ENCODE results near the gene TRAF4. TPM values are rescaled to one million over a fixed set of nuclear protein-coding genes. Genes with fewer than 3 reads are reported as not detected.
"Not testable (repeated sequence)": the region's sequence is repeated elsewhere in the genome, so short reads cannot be mapped to it uniquely, and the experiment has no call there.

Gene TRAF4
- total RNA-seq, 2 experiments from 2014 or later = 411 to 416 TPM

GRCh38 chr17:28718333-28719020, 25.3 kb upstream of the TRAF4 start:
- ATAC-seq (ENCODE audit: poor library complexity) (no peak), DNase-seq (no peak)
- Mint-ChIP-seq H3K9me3 (no peaks in the 10 kb centered on the region), H3K27ac (peak overlapping the region; percentile 79), H3K36me3 (ENCODE audit: low read depth) (peaks cover 37% of the 10 kb centered on the region), H3K27me3 (peaks cover 35% of the 10 kb centered on the region), H3K4me3 (peak overlapping the region; percentile 79), H3K4me1 (ENCODE audit: low read depth) (peaks cover 46% of the 10 kb centered on the region)
- Histone ChIP-seq H3K27me3 (ENCODE audit: control insufficient read depth in 1 of 2, insufficient read depth in 2 of 2, low read length in 2 of 2) (peaks cover 17 to 21% of the 10 kb centered on the region in 2 experiments), H3K4me1 (ENCODE audit: insufficient read depth, low read length) (peaks cover 62% of the 10 kb centered on the region), H3K9me3 (ENCODE audit: control insufficient read depth in 1 of 2, insufficient read depth in 1 of 2, low read length in 2 of 2) (peaks cover 0 to 8% of the 10 kb centered on the region in 2 experiments), H3K4me3 (ENCODE audit: low read length) (no peak overlapping the region), H3K36me3 (ENCODE audit: insufficient read depth, low read length) (peaks cover 29% of the 10 kb centered on the region), H3K27ac (ENCODE audit: low read depth in 1 of 2, low read length in 2 of 2) (no peak overlapping the region)
- ChIA-PET CTCF (interaction anchor here (3.4 kb wide), 1 partner anchor 72 kb away, joined by 11 read pairs; no protein-coding TSS in a partner anchor), POLR2A (interaction anchor here (1.1 to 4.1 kb wide), 8 partner anchors 8 to 233 kb away, joined by 7 to 110 read pairs (median 25); partner anchors contain the start of genes BLTP2, FLOT2, NEK8 and PHF12)
- intact Hi-C loops (cut with DNase I, micrococcal nuclease) = loop anchor here (2.0 to 10.0 kb wide), 4 partner anchors 56 to 364 kb away; partner anchors contain the start of genes DHRS13 (in 1 of the 2), PHF12 (in 1 of the 2), POLDIP2 (in 1 of the 2) and SUPT6H (in 1 of the 2)
- TF ChIP-seq CTCF (IDR thresholded peaks at IDR 0.05) = no peak

GRCh38 chr17:28719021-28719433, 24.8 kb upstream of the TRAF4 start:
- TF ChIP-seq CTCF (IDR thresholded peaks at IDR 0.05) = no peak
- H3K9me3 ChIP-seq (ENCODE audit: control insufficient read depth in 1 of 2, insufficient read depth in 1 of 2, low read length in 2 of 2) = peaks cover 0 to 8% of the 10 kb centered on the region in 2 experiments
- H3K4me3 ChIP-seq (ENCODE audit: low read length) = peak overlapping the region; percentile 88
- ATAC-seq (ENCODE audit: poor library complexity) (no peak), DNase-seq (no peak)
- Mint-ChIP-seq H3K4me1 (ENCODE audit: low read depth) (peaks cover 52% of the 10 kb centered on the region), H3K4me3 (peak overlapping the region; percentile 97), H3K9me3 (no peaks in the 10 kb centered on the region), H3K27ac (peak overlapping the region; percentile 95), H3K36me3 (ENCODE audit: low read depth) (peaks cover 43% of the 10 kb centered on the region), H3K27me3 (peaks cover 35% of the 10 kb centered on the region)
- POLR2A ChIA-PET = interaction anchor here (0.6 to 4.1 kb wide), 28 partner anchors 9 to 421 kb away, joined by 3 to 110 read pairs (median 8); partner anchors contain the start of genes BLTP2, FAM222B, FLOT2 and IFT20
- H3K27me3 ChIP-seq (ENCODE audit: control insufficient read depth in 1 of 2, insufficient read depth in 2 of 2, low read length in 2 of 2) = peaks cover 17 to 21% of the 10 kb centered on the region in 2 experiments
- H3K4me1 ChIP-seq (ENCODE audit: insufficient read depth, low read length) = peaks cover 62% of the 10 kb centered on the region
- CTCF ChIA-PET = interaction anchor here (1.1 to 3.4 kb wide), 6 partner anchors 8 to 72 kb away, joined by 4 to 21 read pairs (median 9); partner anchors contain the start of genes NEK8, PROCA1, SDF2 and SUPT6H
- peak overlapping the region; percentile 92 to 95 for H3K27ac ChIP-seq (ENCODE audit: low read depth in 1 of 2, low read length in 2 of 2)
- H3K36me3 ChIP-seq (ENCODE audit: insufficient read depth, low read length) = peaks cover 34% of the 10 kb centered on the region
- intact Hi-C loops (cut with DNase I, micrococcal nuclease) = loop anchor here (2.0 to 10.0 kb wide), 4 partner anchors 56 to 364 kb away; partner anchors contain the start of genes DHRS13 (in 1 of the 2), PHF12 (in 1 of the 2), POLDIP2 (in 1 of the 2) and SUPT6H (in 1 of the 2)

GRCh38 chr17:28720247-28720996, 23.4 kb upstream of the TRAF4 start:
- Mint-ChIP-seq H3K27me3 (peaks cover 24% of the 10 kb centered on the region), H3K4me3 (peak overlapping the region; percentile 97), H3K36me3 (ENCODE audit: low read depth) (peaks cover 53% of the 10 kb centered on the region), H3K4me1 (ENCODE audit: low read depth) (peaks cover 66% of the 10 kb centered on the region), H3K9me3 (no peaks in the 10 kb centered on the region), H3K27ac (peak overlapping the region; percentile 95)
- no peak for ATAC-seq (ENCODE audit: poor library complexity)
- CTCF ChIA-PET = interaction anchor here (1.0 to 3.4 kb wide), 8 partner anchors 8 to 182 kb away, joined by 3 to 21 read pairs (median 7); partner anchors contain the start of genes DHRS13, NEK8, PROCA1 and SDF2
- intact Hi-C loops (cut with DNase I, micrococcal nuclease) = loop anchor here (1.0 to 2.0 kb wide), 2 partner anchors 8 to 92 kb away; partner anchors contain the start of gene NEK8 (in 1 of the 2)
- peaks cover 69% of the 10 kb centered on the region for H3K4me1 ChIP-seq (ENCODE audit: insufficient read depth, low read length)
- peaks cover 13 to 21% of the 10 kb centered on the region in 2 experiments for H3K27me3 ChIP-seq (ENCODE audit: control insufficient read depth in 1 of 2, insufficient read depth in 2 of 2, low read length in 2 of 2)
- POLR2A ChIA-PET = interaction anchor here (0.6 to 4.1 kb wide), 31 partner anchors 8 to 420 kb away, joined by 3 to 110 read pairs (median 7); partner anchors contain the start of genes BLTP2, IFT20, NEK8 and PHF12
- peaks cover 0 to 8% of the 10 kb centered on the region in 2 experiments for H3K9me3 ChIP-seq (ENCODE audit: control insufficient read depth in 1 of 2, insufficient read depth in 1 of 2, low read length in 2 of 2)
- peak overlapping the region; percentile 88 for H3K4me3 ChIP-seq (ENCODE audit: low read length)
- DNase-seq = peak in 4 of 14 experiments; percentile 17 to 64 (median 50)
- H3K27ac ChIP-seq (ENCODE audit: low read depth in 1 of 2, low read length in 2 of 2) = peak overlapping the region; percentile 92 to 95
- TF ChIP-seq CTCF (IDR thresholded peaks at IDR 0.05) = no peak
- peaks cover 47% of the 10 kb centered on the region for H3K36me3 ChIP-seq (ENCODE audit: insufficient read depth, low read length)

GRCh38 chr17:28720997-28721329, 22.8 kb upstream of the TRAF4 start:
- Mint-ChIP-seq H3K4me1 (ENCODE audit: low read depth) (peaks cover 69% of the 10 kb centered on the region), H3K27me3 (peaks cover 19% of the 10 kb centered on the region), H3K4me3 (peak overlapping the region; percentile 97), H3K36me3 (ENCODE audit: low read depth) (peaks cover 53% of the 10 kb centered on the region), H3K27ac (peak overlapping the region; percentile 95)
- Histone ChIP-seq H3K27me3 (ENCODE audit: control insufficient read depth in 1 of 2, insufficient read depth in 2 of 2, low read length in 2 of 2) (peaks cover 13 to 17% of the 10 kb centered on the region in 2 experiments), H3K4me3 (ENCODE audit: low read length) (peak overlapping the region; percentile 88), H3K27ac (ENCODE audit: low read depth in 1 of 2, low read length in 2 of 2) (peak overlapping the region; percentile 92 to 95), H3K36me3 (ENCODE audit: insufficient read depth, low read length) (peaks cover 47% of the 10 kb centered on the region), H3K4me1 (ENCODE audit: insufficient read depth, low read length) (peaks cover 75% of the 10 kb centered on the region)
- not testable (repeated sequence) for H3K9me3 ChIP-seq (ENCODE audit: control insufficient read depth in 1 of 2, insufficient read depth in 1 of 2, low read length in 2 of 2); H3K9me3 Mint-ChIP-seq; ATAC-seq (ENCODE audit: poor library complexity); DNase-seq
- CTCF ChIA-PET = interaction anchor here (1.8 to 3.4 kb wide), 5 partner anchors 8 to 74 kb away, joined by 4 to 21 read pairs (median 11); partner anchors contain the start of genes NEK8 and PROCA1
- POLR2A ChIA-PET = interaction anchor here (0.8 to 4.1 kb wide), 10 partner anchors 8 to 231 kb away, joined by 3 to 110 read pairs (median 6); partner anchors contain the start of genes BLTP2, NEK8, PROCA1 and SDF2
- intact Hi-C loops (cut with DNase I, micrococcal nuclease) = loop anchor here (1.0 to 2.0 kb wide), 2 partner anchors 7 to 92 kb away; partner anchors contain the start of gene NEK8 (in 1 of the 2)

Data from CD4-positive, alpha-beta T cell (primary cell).